PC-9 (cell line): Measurements from ENCODE around the gene ARPC4.

ENCODE experiments used
- CTCF ChIP-seq: fragments of 200-600 bp; sonication (generic); conservative IDR thresholded peaks from 2 replicates; pipeline ENCODE4 v1.6.1; 2017; ENCODE audit warnings: mixed run types, antibody characterized with exemption, mild to moderate bottlenecking, moderate library complexity
- EZH2 ChIP-seq: fragments of 200-600 bp; sonication (generic); IDR thresholded peaks from 2 replicates; pipeline ENCODE4 v1.8.0; 2017; ENCODE audit warnings: antibody characterized with exemption, low read depth

DNA sequence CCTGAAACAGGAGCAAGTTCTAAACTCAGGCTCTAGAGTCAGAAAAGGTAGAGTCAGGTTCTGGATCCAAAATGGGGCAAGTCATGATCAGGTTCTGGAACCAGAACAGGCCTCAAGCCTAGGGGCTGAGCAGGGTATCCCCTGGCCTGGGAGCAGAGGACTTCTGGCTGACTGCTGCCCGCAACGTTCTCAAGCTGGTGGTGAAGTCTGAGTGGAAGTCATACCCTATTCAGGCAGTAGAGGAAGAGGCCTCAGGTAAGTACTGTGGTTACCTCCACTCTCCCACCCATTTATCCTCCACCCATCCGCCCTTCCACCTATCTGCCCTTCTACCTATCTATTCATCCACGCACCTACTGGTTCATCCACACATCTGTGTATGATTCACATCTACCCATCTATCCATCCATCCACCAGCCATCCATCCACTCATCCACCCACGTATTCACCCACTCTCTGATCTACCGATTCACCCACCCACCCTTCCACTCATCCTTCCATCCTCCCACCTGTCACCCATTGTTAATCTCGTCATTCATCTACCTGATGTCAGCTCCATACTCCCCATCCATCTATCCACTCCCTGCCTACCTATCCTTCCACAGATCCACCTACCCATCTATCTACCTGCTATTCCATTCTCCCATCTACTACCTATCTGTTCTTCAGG, 25.9 kb downstream of the ARPC4 start:
- TF ChIP-seq CTCF (no peak), EZH2 (no peak)
